Stimulated activated CD8-positive, alpha-beta memory T cell treated with anti-CD3 and anti-CD28 coated beads, Interleukin-15, amount 100 ng/mL, for 1 hour (primary cell): ENCODE data around the gene STIP1.

ENCODE experiments used
- DNase-seq: peaks from one replicate; pipeline ENCODE4 v3.0.0-alpha.2; 2020; ENCODE audit warnings: low read depth

Gene STIP1

GRCh38 chr11:64185693-64186491 is at the start of gene STIP1:
Gene STIP1, plus strand, starts transcription at chr11:64186171. Its CDS starts 91 bp downstream, at chr11:64186262.
- DNase-seq: peak; percentile 96

- no peak for DNase-seq
These were observed 49.1 kb upstream of the STIP1 start for GRCh38 chr11:64136765-64137441.

- DNase-seq: no peak
These were observed 47.6 kb upstream of the STIP1 start for GRCh38 chr11:64138398-64138797.

- DNase-seq: no peak
These were observed 46.9 kb upstream of the STIP1 start for GRCh38 chr11:64139049-64139448.

- DNase-seq: no peak
These were observed 45.9 kb upstream of the STIP1 start for GRCh38 chr11:64140082-64140481.

GRCh38 chr11:64141081-64141783 is 44.7 kb upstream of the STIP1 start:
- DNase-seq: no peak

- DNase-seq: no peak
These were observed 41.1 kb upstream of the STIP1 start for GRCh38 chr11:64144587-64145472.

- peak; percentile 40 for DNase-seq
These were observed 39.7 kb upstream of the STIP1 start for GRCh38 chr11:64146036-64146955.

GRCh38 chr11:64148226-64148916 is 37.6 kb upstream of the STIP1 start:
- peak; percentile 57 for DNase-seq

- no peak for DNase-seq
These were observed 36.9 kb upstream of the STIP1 start for GRCh38 chr11:64148917-64149617.

- no peak for DNase-seq
These were observed 35.9 kb upstream of the STIP1 start for GRCh38 chr11:64150051-64150450.

GRCh38 chr11:64150481-64151239 is 35.3 kb upstream of the STIP1 start:
- no peak for DNase-seq

GRCh38 chr11:64151337-64151736 is 34.6 kb upstream of the STIP1 start:
- no peak for DNase-seq

- peak; percentile 43 for DNase-seq
These were observed 32.9 kb upstream of the STIP1 start for GRCh38 chr11:64152841-64153691.

GRCh38 chr11:64153812-64154211 is 32.2 kb upstream of the STIP1 start:
- DNase-seq: no peak

GRCh38 chr11:64156235-64157011 is 29.5 kb upstream of the STIP1 start:
- DNase-seq: no peak
